Type B pancreatic cell (in vitro differentiated cells): ENCODE data around the gene BAZ2A. TPM values are rescaled to one million over a fixed set of nuclear protein-coding genes. Genes with fewer than 3 reads are reported as not detected.

Experiments used
- DNase-seq: peaks from one replicate; pipeline ENCODE4 v3.0.0; 2021; ENCODE audit warnings: mixed read lengths; ENCODE audit not compliant: unreplicated experiment; ENCODE audit errors: extremely low spot score
- H3K27ac Mint-ChIP-seq: 2 replicates; pipeline ENCODE4 v1.8.0; 2021; ENCODE audit warnings: mild to moderate bottlenecking, mixed read lengths
- H3K27me3 Mint-ChIP-seq: 2 replicates; pipeline ENCODE4 v1.8.0; 2021; ENCODE audit warnings: mixed read lengths
- H3K36me3 Mint-ChIP-seq: 2 replicates; pipeline ENCODE4 v1.8.0; 2021; ENCODE audit warnings: mixed read lengths
- H3K4me1 Mint-ChIP-seq: one replicate; pipeline ENCODE4 v1.8.0; 2021; ENCODE audit warnings: mixed read lengths; ENCODE audit not compliant: unreplicated experiment
- H3K4me3 Mint-ChIP-seq: 2 replicates; pipeline ENCODE4 v1.8.0; 2021; ENCODE audit warnings: mild to moderate bottlenecking, mixed read lengths
- H3K9me3 Mint-ChIP-seq: 2 replicates; pipeline ENCODE4 v1.8.0; 2021; ENCODE audit warnings: mixed read lengths
- CTCF ChIP-seq: fragments of 200-600 bp; sonication (generic); conservative IDR thresholded peaks from 2 replicates; pipeline ENCODE4 v1.5.0; 2021; ENCODE audit warnings: antibody characterized with exemption, mild to moderate bottlenecking
- total RNA-seq: library from RNA; stranded (reverse); gene quantifications from 2 replicates; pipeline ENCODE4 v1.2.1, GENCODE V29; 2021; ENCODE audit warnings: low replicate concordance

Gene BAZ2A
- total RNA-seq, 1 donor from 2014 or later = 108 TPM

GRCh38 chr12:56670836-56671235 is 40.7 kb upstream of the BAZ2A start:
- H3K36me3 Mint-ChIP-seq = peaks cover 43% of the 10 kb centered on the region
- no peaks in the 10 kb centered on the region for H3K9me3 Mint-ChIP-seq
- no peaks in the 10 kb centered on the region for H3K27me3 Mint-ChIP-seq
- no peaks in the 10 kb centered on the region for H3K4me1 Mint-ChIP-seq
- H3K4me3 Mint-ChIP-seq = no peak overlapping the region
- H3K27ac Mint-ChIP-seq = peak overlapping the region; percentile 29
- no peak for DNase-seq
- TF ChIP-seq CTCF = no peak

GRCh38 chr12:56668197-56668457 is 38.0 kb upstream of the BAZ2A start:
- no peak overlapping the region for H3K4me3 Mint-ChIP-seq
- TF ChIP-seq CTCF = no peak
- no peaks in the 10 kb centered on the region for H3K4me1 Mint-ChIP-seq
- H3K27me3 Mint-ChIP-seq = no peaks in the 10 kb centered on the region
- no peak for DNase-seq
- peaks cover 51% of the 10 kb centered on the region for H3K36me3 Mint-ChIP-seq
- no peak overlapping the region for H3K27ac Mint-ChIP-seq
- no peaks in the 10 kb centered on the region for H3K9me3 Mint-ChIP-seq

GRCh38 chr12:56661979-56662638 is 32.0 kb upstream of the BAZ2A start:
- DNase-seq = no peak
- no peak for TF ChIP-seq CTCF
- H3K36me3 Mint-ChIP-seq = peaks cover 27% of the 10 kb centered on the region
- H3K4me1 Mint-ChIP-seq = no peaks in the 10 kb centered on the region
- no peaks in the 10 kb centered on the region for H3K27me3 Mint-ChIP-seq
- H3K27ac Mint-ChIP-seq = no peak overlapping the region
- H3K9me3 Mint-ChIP-seq = no peaks in the 10 kb centered on the region
- H3K4me3 Mint-ChIP-seq = no peak overlapping the region

- H3K36me3 Mint-ChIP-seq = peaks cover 27% of the 10 kb centered on the region
- no peak overlapping the region for H3K4me3 Mint-ChIP-seq
- no peak overlapping the region for H3K27ac Mint-ChIP-seq
- no peak for DNase-seq
- no peaks in the 10 kb centered on the region for H3K27me3 Mint-ChIP-seq
- H3K4me1 Mint-ChIP-seq = no peaks in the 10 kb centered on the region
- H3K9me3 Mint-ChIP-seq = no peaks in the 10 kb centered on the region
- TF ChIP-seq CTCF = no peak
Observed at GRCh38 chr12:56661560-56661959, 31.4 kb upstream of the BAZ2A start.

- Mint-ChIP-seq H3K9me3 (no peaks in the 10 kb centered on the region), H3K36me3 (peaks cover 15% of the 10 kb centered on the region), H3K27ac (no peak overlapping the region), H3K4me3 (no peak overlapping the region), H3K27me3 (no peaks in the 10 kb centered on the region), H3K4me1 (no peaks in the 10 kb centered on the region)
- DNase-seq = no peak
- TF ChIP-seq CTCF = no peak
Observed at GRCh38 chr12:56658921-56659320, 28.8 kb upstream of the BAZ2A start.
